ENCODE results near the gene PDGFB.

DNA sequence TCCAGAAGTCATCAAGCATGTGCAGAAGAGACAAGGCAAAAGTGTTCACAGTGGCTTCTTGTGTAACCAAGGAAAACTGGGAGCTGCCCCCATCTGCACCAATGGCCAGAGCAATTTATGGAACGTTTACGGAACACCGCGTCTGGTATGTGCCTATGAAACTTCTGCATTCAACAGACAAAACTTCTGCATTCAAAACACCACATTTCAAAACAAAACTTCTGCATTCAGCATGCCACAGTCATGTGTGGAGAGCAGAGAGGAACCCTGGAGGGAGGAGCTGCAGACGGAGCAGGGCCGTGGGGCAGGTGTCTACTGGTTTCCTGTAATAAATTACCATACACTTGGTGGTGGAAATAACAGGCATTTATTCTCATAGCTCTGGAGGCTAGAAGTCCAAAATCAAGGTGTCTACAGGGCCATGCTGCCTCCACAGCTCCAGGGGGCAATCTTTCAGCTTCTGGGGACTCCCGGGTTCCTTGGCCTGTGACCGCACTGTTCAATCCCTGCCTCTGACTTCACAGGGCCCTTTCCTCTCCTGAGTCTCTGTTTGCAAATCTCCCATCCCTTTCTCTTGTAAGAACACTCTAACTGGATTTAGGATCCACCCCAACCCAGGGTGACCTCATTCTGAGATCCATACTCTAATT is 42.4 kb upstream of the PDGFB start:
- TF ChIP-seq CTCF (conservative IDR thresholded peaks at IDR 0.05; ENCODE audit: low read depth, low read length) (no peak), RFX5 (IDR thresholded peaks at IDR 0.05; ENCODE audit: low read depth, low read length) (no peak), BHLHE40 (IDR thresholded peaks at IDR 0.05; ENCODE audit: low read depth, low read length) (no peak), MAFK (IDR thresholded peaks at IDR 0.05; ENCODE audit: low read depth, low read length) (no peak), MAZ (IDR thresholded peaks at IDR 0.05; ENCODE audit: borderline replicate concordance, low read depth, low read length) (no peak), POLR2A (IDR thresholded peaks at IDR 0.05; ENCODE audit: low read depth, low read length) (no peak), RCOR1 (IDR thresholded peaks at IDR 0.05; ENCODE audit: insufficient replicate concordance, low read length) (no peak), FOS (IDR thresholded peaks at IDR 0.05; ENCODE audit: low read depth, low read length) (no peak), RAD21 (IDR thresholded peaks at IDR 0.05; ENCODE audit: low read length) (no peak)

All from IMR-90 (cell line).